PC-3 (cell line): ENCODE results near the gene CCR5AS.

Experiments used
- CTCF ChIP-seq: fragments of 300-600 bp; sonication (generic); conservative IDR thresholded peaks from 2 replicates; pipeline ENCODE4 v1.5.1; 2017; ENCODE audit warnings: antibody characterized with exemption, low read depth, mild to moderate bottlenecking, low read length
- EZH2 ChIP-seq: fragments of 300-600 bp; sonication (generic); IDR thresholded peaks from one replicate; pipeline ENCODE4 v1.6.1; 2017; ENCODE audit warnings: antibody characterized with exemption, mild to moderate bottlenecking, low read length; ENCODE audit not compliant: unreplicated experiment
- EZH2phosphoT487 ChIP-seq: fragments of 300-600 bp; sonication (generic); IDR thresholded peaks from 2 replicates; pipeline ENCODE4 v1.6.1; 2018; ENCODE audit warnings: mild to moderate bottlenecking, antibody characterized with exemption, low read length, borderline replicate concordance

GRCh38 chr3:46349484-46350261, 57.2 kb downstream of the CCR5AS start:
- TF ChIP-seq CTCF (no peak), EZH2 (no peak), EZH2phosphoT487 (no peak)
